Nephron progenitor cell (in vitro differentiated cells): ENCODE data around the gene GLRX2.
"Not testable (repeated sequence)": the region's sequence is repeated elsewhere in the genome, so short reads cannot be mapped to it uniquely, and the experiment has no call there.

Source experiments
- DNase-seq: peaks from one replicate; pipeline ENCODE4 v3.0.0; 2021
- H3K27ac Mint-ChIP-seq: 2 replicates; pipeline ENCODE4 v1.8.0; 2021; ENCODE audit warnings: mild to moderate bottlenecking, moderate library complexity, mixed read lengths
- H3K27me3 Mint-ChIP-seq: 2 replicates; pipeline ENCODE4 v1.8.0; 2021; ENCODE audit warnings: mild to moderate bottlenecking, low read depth, mixed read lengths; ENCODE audit not compliant: poor library complexity
- H3K36me3 Mint-ChIP-seq: 2 replicates; pipeline ENCODE4 v1.8.0; 2021; ENCODE audit warnings: low read depth, mixed read lengths
- H3K4me1 Mint-ChIP-seq: 2 replicates; pipeline ENCODE4 v1.8.0; 2021; ENCODE audit warnings: mixed read lengths
- H3K4me3 Mint-ChIP-seq: 2 replicates; pipeline ENCODE4 v1.8.0; 2021; ENCODE audit warnings: mild to moderate bottlenecking, moderate library complexity, mixed read lengths
- H3K9me3 Mint-ChIP-seq: 2 replicates; pipeline ENCODE4 v1.8.0; 2021; ENCODE audit warnings: mild to moderate bottlenecking, moderate library complexity, mixed read lengths
- TF ChIP-seq, protein P1 (sequence below): fragments of 200-600 bp; sonication (generic); IDR thresholded peaks from 2 replicates; pipeline ENCODE4 v1.5.0; 2021; ENCODE audit warnings: antibody characterized with exemption

The GLRX2 gene

DNA sequence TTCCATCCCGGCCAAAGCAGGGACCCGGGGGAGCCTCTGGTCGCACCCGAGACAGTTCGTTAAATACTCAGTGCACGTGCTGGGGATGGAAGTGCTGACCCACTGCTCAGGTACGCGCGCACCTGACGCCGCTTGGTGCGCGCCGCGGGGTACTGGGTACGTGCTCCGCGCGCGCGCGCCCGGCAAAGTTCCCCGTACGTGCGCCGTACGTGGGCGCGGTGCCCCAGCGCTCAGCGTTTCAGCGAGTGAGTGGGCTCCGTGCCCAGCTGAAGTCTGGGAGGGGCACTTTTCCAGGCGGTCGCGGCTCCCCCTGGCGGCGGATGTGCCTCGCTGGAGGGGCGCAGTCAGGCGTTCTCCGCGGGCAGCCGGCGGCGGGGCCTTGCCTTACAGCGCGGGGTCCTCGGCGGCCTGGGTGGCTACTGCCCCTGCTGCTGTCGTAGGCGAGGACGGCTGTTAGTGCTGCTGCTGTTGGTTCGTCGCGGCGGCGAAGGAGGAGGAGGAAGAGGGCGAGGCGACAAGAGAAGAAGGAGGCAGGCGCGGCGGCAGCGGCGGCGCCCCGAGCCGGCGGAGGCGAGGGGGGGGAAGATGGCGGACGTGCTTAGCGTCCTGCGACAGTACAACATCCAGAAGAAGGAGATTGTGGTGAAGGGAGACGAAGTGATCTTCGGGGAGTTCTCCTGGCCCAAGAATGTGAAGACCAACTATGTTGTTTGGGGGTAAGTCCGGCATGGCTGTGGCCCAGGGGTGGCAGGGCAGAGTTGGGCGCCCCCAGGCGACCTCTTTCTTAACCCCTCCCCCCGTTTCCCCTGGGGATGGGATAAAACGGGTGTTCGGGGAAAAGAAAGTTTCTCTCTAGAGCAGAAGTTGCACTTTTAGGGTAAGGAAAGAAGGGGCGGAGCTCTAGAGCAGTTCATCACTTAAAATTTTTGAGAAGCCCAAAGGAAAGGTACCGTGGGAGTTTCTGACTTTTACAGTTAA is 16.7 kb upstream of the GLRX2 start, which contains the start of gene CDC73:
CDC73 (plus strand) TSS at position 416 of the 978 bp plus-strand sequence; CDS start at position 586, 170 bp downstream.
- Mint-ChIP-seq H3K36me3 (peaks cover 25% of the 10 kb centered on the region), H3K27ac (peak within 1 kb of the TSS; percentile 98), H3K4me3 (peak within 1 kb of the TSS; percentile 96), H3K4me1 (peaks cover 28% of the 10 kb centered on the region), H3K9me3 (no peaks in the 10 kb centered on the region), H3K27me3 (peaks cover 15% of the 10 kb centered on the region)
- peak; percentile 99 for DNase-seq
- TF ChIP-seq, protein P1, sequence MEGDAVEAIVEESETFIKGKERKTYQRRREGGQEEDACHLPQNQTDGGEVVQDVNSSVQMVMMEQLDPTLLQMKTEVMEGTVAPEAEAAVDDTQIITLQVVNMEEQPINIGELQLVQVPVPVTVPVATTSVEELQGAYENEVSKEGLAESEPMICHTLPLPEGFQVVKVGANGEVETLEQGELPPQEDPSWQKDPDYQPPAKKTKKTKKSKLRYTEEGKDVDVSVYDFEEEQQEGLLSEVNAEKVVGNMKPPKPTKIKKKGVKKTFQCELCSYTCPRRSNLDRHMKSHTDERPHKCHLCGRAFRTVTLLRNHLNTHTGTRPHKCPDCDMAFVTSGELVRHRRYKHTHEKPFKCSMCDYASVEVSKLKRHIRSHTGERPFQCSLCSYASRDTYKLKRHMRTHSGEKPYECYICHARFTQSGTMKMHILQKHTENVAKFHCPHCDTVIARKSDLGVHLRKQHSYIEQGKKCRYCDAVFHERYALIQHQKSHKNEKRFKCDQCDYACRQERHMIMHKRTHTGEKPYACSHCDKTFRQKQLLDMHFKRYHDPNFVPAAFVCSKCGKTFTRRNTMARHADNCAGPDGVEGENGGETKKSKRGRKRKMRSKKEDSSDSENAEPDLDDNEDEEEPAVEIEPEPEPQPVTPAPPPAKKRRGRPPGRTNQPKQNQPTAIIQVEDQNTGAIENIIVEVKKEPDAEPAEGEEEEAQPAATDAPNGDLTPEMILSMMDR = peak; percentile 94

DNA sequence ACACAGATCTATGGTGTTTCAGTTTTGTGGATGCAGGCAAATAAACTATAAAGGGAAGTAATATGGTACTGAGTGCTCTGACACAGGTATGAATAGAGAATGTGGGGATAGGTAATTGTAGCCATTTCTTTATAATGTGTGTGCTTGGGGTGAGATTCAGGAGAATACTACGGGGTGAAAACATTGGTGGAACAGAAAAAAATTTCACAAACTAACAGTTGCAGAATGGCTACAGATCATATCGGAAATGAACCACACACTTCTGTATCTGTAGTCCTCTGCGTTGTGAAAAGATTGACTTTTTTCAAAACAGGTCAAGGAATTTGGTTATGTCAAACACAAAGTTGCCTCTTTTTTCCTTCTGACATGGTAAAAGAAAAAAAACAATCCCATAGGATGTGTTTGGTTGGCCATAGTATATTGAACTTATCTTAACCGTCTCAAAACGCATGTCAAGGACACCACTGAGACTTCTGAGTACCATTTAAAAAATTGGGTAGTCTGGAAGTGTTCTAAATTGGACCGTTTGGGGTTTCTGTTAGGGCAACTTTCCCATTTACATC is 15.5 kb upstream of the GLRX2 start:
- Mint-ChIP-seq H3K9me3 (no peaks in the 10 kb centered on the region), H3K36me3 (peaks cover 17% of the 10 kb centered on the region), H3K27me3 (peaks cover 15% of the 10 kb centered on the region), H3K27ac (no peak overlapping the region), H3K4me3 (peak overlapping the region; percentile 96), H3K4me1 (peaks cover 34% of the 10 kb centered on the region)
- no peak for DNase-seq
- TF ChIP-seq, protein P1 = no peak

DNA sequence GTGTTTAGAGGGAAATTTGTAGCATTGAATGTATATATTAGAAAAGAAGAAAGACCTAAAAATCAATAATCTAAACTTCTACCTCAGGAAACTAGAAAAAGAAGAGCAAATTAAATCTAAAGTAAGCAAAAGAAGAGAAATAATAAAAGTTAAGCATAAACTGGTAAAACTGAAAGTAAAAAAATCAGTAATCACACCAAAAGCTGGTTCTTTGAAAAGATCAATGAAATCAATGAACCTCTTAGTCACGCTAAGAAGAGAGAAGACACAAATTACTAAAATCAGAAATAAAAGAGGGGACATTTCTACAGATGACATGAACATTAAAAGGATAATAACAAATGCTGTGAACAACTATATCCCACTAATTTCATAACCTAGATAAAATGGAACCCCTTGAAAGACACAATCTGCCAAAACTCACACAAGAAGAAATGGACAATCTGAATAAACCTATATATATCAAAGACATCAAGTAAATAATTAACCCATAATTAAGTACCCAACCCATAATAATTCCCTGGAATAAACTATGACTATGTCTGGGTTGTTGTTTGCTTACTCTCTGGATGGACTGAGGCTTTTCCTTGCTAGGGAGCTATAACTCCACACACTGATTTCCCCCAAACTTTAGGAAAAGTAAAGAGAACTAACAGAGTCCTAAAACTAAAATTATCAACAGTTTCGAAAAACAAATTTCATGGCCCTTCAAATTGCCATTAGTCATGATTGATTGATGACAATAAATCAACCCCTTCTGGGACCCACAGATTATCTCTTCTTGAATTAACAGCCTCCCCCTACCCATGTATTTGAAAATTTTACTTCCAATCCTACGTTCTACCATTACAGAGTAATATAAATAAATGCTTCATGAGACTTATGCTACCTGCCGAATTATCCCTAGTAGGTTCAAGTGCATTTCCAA is 13.9 kb upstream of the GLRX2 start:
- H3K27me3 Mint-ChIP-seq = peaks cover 15% of the 10 kb centered on the region
- H3K9me3 Mint-ChIP-seq = no peaks in the 10 kb centered on the region
- H3K36me3 Mint-ChIP-seq = peaks cover under 1% of the 10 kb centered on the region
- DNase-seq = no peak
- TF ChIP-seq, protein P1 = no peak
- H3K4me3 Mint-ChIP-seq = no peak overlapping the region
- H3K4me1 Mint-ChIP-seq = peaks cover 29% of the 10 kb centered on the region
- no peak overlapping the region for H3K27ac Mint-ChIP-seq

DNA sequence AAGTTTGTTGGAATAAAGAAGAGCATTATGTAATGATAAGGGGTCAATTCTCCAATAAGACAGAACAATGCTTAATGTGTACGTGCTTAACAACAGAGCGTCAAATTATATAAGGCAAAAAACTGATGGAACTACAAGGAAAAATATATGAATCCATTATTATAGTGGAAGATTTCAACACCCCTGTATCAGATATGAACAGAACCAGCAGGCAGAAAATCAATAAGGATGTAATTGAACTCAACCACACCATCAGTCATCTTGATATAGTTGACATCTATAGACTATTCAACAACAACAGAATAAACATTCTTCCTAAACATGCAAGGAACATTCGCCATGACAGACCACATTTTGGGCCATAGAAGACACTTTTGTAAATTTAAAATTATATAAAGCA is 13.0 kb upstream of the GLRX2 start:
- Mint-ChIP-seq H3K36me3 (no peaks in the 10 kb centered on the region), H3K4me1 (peaks cover 21% of the 10 kb centered on the region), H3K9me3 (no peaks in the 10 kb centered on the region), H3K27me3 (peaks cover 15% of the 10 kb centered on the region), H3K4me3 (no peak overlapping the region), H3K27ac (no peak overlapping the region)
- no peak for DNase-seq
- TF ChIP-seq, protein P1 = no peak

DNA sequence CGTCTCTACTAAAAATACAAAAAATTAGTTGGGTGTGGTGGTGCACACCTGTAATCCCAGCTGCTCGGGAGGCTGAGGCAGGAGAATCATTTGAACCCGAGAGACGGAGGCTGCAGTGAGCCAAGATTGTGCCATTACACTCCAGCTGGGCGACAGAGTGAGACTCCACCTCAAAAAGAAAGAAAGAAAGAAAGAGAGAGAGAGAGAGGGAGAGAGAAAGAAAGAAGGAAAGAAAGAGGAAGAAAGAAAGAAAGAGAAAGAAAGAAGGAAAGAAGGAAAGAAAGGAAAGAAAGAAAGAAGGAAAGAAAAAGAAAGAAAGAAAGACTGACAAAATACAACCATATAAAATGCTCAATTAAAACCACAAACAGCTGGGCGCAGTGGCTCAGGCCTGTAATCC is 12.0 kb upstream of the GLRX2 start:
- not testable (repeated sequence) for H3K27ac Mint-ChIP-seq, DNase-seq, H3K9me3 Mint-ChIP-seq, H3K4me3 Mint-ChIP-seq, H3K36me3 Mint-ChIP-seq
- Mint-ChIP-seq H3K4me1 (peaks cover 16% of the 10 kb centered on the region), H3K27me3 (peaks cover 15% of the 10 kb centered on the region)
